ENCODE results near the gene ADAMTSL5.

Gene ADAMTSL5

DNA sequence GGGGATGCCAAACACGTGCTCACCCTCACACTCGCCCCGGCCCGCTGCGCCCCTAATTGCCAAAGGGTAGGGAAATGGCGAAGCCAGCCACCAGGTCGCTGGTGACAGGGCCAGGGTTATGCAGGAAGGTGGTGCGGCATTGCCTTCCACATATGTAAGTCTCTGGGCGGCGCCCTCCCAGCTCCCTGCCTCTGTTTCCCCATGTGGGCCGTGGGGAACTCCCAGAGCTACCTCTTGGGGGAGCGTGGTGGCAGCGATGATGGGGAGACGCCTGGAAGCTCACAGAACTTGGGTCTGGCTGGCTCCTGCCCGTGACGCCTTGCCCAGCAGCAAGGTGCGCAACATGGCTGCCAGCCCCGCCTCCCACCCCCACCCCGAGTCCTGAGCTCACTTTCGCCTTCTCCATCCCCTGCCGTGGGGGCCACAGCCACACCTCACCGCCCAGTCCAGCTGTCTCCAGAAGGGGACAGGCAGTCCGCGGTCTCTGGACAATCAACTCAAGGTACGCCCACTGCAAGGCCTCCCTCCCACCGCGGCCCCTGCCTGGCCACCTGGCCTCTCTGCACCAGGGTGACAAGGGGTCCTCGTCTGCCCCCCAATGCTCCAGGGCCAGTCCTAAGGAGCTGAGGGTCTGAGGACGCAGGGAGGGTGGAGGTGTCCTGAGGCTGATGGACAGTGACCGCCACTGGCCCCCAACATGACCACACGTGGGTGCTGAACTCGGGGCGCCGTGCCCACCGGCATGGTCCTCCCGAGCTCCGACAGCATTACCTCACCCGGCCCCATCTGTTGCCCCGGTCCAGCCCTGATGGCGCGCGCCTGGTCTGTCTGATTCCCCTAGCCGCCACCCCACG, 40.4 kb downstream of the ADAMTSL5 start:
- H3K27me3 Mint-ChIP-seq: peaks cover 8% of the 10 kb centered on the region
- no peak overlapping the region for H3K27ac Mint-ChIP-seq
- H3K4me3 Mint-ChIP-seq: no peak overlapping the region
- H3K36me3 Mint-ChIP-seq: peaks cover 21% of the 10 kb centered on the region
- peaks cover 44% of the 10 kb centered on the region for H3K4me1 Mint-ChIP-seq
- no peaks in the 10 kb centered on the region for H3K9me3 Mint-ChIP-seq
- ATAC-seq: no peak

DNA sequence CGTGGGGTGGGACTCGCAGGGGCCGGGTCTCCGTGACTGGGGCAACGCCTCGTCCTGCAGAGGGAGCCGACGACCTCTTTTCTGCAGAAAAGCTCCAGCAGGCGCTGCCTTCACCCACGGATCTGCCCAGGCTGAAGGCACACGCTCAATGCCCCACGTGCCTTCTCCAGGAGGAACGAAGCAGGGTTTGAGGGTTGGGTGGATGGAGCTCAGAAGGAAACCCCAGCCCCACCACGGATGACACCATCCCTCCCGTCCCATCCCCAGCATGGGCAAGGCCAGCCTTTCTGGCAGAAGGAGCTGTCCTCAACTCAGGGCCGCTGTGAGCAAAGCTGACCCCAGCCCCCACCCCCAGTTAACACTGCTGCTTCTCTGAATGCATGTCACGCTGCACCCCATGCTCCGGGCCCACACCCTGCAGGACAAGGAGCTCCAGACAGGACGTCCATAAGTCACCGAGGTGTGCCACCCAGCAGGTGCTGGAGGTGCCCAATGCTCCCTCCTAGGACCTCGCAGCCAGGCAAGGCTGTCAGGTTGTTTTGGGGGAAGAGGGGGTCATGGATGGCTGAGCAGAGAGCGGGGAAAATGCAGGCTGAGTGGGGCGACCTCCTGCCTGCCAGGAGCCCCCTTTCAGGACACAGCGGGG, 41.2 kb downstream of the ADAMTSL5 start:
- Mint-ChIP-seq H3K4me1 (peaks cover 38% of the 10 kb centered on the region), H3K9me3 (no peaks in the 10 kb centered on the region), H3K27me3 (peaks cover 8% of the 10 kb centered on the region), H3K36me3 (peaks cover 15% of the 10 kb centered on the region), H3K27ac (no peak overlapping the region), H3K4me3 (no peak overlapping the region)
- no peak for ATAC-seq

DNA sequence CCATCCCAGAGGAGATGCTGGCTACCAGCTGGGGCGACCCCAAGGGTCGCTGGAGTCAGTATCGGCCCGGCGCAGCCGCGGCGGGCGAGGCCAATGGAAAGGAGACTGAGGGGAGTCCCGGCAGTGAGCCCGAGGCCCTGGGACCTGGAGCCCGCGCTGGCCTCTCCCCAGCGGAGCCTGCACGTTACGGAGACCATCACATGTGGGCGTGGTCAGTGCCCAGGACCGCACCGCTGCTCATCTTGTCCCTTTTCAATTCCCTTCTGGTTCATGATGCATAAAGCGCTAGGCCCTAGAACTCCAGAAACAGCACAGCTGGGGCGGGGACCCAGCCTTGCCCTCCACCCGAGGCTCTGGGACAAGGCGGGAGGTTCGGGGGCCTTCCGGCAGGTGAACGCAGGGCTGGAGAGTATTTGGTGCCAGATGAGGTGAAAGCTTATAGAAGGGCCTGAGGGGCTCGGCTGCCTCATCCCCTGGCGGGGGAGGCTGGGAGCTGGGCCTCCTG, 41.8 kb downstream of the ADAMTSL5 start:
- Mint-ChIP-seq H3K27me3 (peaks cover 8% of the 10 kb centered on the region), H3K27ac (no peak overlapping the region), H3K4me1 (peaks cover 38% of the 10 kb centered on the region), H3K4me3 (peak overlapping the region; percentile 75), H3K9me3 (no peaks in the 10 kb centered on the region), H3K36me3 (peaks cover 10% of the 10 kb centered on the region)
- peak; percentile 34 for ATAC-seq

DNA sequence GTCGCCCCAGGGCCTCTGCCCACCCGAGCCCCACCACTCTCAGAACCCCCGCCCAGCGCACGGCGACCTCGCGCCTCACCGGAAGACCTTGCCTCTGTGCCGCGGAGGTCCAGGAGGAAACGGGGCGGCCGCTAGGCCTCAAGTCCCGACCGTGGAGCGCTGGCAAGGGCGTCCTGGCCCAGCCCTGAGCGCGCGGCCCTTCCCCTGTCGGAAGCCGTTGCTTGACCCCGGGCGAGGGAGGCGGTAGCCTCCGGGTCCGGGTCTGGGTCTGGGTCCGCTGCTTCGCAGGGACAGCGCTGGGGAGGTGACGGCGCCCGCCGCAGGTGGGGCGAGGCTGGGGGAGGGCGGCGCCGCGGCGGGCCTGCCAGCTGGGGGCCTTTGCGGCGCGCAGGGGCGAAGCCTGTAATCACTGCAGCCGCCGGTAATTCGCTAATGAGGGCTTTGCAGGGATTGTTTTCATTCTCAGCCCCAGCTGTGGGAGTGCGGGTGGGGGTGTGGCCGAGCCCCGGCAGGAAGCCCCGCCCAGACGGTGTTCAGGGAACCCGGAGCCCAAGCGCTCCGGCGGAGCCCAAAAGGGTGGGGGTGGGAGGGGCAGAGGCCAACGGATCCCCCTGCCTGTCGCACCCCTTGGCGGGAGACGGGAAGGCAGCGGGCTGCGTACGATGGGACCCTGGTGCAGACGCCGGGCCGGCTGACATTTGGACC, 42.4 kb downstream of the ADAMTSL5 start:
- Mint-ChIP-seq H3K9me3 (no peaks in the 10 kb centered on the region), H3K27ac (peak overlapping the region; percentile 54), H3K36me3 (peaks cover 5% of the 10 kb centered on the region), H3K4me1 (peaks cover 38% of the 10 kb centered on the region), H3K27me3 (peaks cover 8% of the 10 kb centered on the region), H3K4me3 (peak overlapping the region; percentile 75)
- ATAC-seq: peak; percentile 74

DNA sequence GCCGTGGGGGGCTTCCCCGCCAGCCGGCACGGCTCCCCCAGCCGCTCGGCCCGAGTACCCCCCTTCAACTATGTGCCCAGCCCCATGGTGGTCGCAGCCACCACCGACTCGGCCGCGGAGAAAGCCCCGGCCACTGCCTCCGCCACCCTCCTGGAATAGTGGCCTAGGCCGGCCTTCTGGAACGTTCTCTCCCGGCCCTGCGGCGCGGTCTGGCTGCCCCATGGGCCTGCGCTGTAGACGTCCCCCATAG, 42.8 kb downstream of the ADAMTSL5 start:
- H3K9me3 Mint-ChIP-seq: no peaks in the 10 kb centered on the region
- peaks cover 5% of the 10 kb centered on the region for H3K36me3 Mint-ChIP-seq
- peaks cover 8% of the 10 kb centered on the region for H3K27me3 Mint-ChIP-seq
- peaks cover 38% of the 10 kb centered on the region for H3K4me1 Mint-ChIP-seq
- H3K4me3 Mint-ChIP-seq: peak overlapping the region; percentile 75
- H3K27ac Mint-ChIP-seq: peak overlapping the region; percentile 54
- ATAC-seq: no peak

DNA sequence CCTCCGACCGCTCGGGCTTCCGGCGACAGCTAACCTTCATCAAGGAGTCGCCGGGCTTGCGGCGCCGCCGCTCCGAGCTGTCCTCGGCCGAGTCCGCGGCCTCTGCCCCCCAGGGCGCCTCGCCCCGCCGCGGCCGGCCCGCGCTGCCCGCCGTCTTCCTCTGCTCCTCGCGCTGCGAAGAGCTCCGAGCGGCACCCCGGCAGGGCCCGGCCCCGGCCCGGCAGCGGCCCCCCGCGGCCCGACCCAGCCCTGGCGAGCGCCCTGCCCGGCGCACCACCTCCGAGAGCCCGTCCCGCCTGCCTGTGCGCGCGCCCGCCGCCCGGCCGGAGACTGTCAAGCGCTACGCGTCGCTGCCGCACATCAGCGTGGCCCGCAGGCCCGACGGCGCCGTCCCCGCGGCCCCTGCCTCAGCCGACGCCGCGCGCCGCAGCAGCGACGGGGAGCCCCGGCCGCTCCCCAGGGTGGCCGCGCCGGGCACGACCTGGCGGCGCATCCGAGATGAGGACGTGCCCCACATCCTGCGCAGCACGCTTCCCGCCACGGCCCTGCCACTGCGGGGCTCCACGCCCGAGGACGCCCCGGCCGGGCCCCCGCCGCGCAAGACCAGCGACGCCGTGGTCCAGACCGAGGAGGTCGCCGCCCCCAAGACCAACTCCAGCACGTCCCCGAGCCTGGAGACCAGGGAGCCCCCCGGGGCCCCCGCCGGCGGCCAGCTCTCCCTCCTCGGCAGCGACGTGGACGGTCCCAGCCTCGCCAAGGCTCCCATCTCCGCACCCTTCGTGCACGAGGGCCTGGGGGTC, 43.4 kb downstream of the ADAMTSL5 start:
- Mint-ChIP-seq H3K4me3 (no peak overlapping the region), H3K4me1 (peaks cover 37% of the 10 kb centered on the region), H3K36me3 (peaks cover 5% of the 10 kb centered on the region), H3K9me3 (no peaks in the 10 kb centered on the region), H3K27me3 (peaks cover 8% of the 10 kb centered on the region), H3K27ac (peak overlapping the region; percentile 54)
- peak; percentile 10 for ATAC-seq

DNA sequence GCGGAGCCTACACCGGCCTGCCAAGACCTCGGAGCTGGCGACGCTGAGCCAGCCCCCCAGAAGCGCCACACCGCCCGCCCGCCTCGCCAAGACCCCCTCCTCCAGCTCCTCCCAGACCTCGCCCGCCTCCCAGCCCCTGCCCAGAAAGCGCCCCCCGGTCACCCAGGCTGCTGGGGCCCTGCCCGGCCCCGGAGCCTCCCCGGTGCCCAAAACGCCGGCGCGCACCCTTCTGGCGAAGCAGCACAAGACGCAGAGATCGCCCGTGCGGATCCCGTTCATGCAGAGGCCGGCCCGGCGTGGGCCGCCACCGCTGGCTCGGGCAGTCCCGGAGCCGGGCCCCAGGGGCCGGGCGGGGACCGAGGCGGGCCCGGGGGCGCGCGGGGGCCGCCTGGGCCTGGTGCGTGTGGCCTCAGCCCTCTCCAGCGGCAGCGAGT, 44.0 kb downstream of the ADAMTSL5 start:
- Mint-ChIP-seq H3K4me1 (peaks cover 31% of the 10 kb centered on the region), H3K36me3 (peaks cover 5% of the 10 kb centered on the region), H3K27ac (no peak overlapping the region), H3K9me3 (no peaks in the 10 kb centered on the region), H3K4me3 (no peak overlapping the region), H3K27me3 (peaks cover 8% of the 10 kb centered on the region)
- ATAC-seq: peak; percentile 29

DNA sequence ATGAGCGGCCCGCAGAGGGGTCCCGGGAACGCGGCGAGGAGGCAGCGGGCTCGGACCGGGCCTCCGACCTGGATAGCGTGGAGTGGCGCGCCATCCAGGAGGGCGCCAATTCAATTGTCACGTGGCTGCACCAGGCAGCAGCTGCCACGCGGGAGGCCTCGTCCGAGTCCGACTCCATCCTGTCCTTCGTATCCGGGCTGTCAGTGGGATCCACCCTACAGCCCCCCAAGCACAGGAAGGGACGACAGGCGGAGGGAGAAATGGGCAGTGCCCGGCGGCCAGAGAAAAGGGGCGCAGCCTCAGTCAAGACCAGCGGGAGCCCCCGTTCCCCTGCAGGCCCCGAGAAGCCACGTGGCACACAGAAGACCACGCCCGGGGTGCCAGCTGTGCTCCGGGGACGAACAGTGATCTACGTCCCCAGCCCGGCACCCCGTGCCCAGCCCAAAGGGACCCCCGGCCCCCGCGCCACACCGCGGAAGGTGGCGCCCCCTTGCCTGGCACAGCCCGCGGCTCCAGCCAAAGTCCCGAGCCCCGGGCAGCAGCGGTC, 44.5 kb downstream of the ADAMTSL5 start:
- Mint-ChIP-seq H3K4me1 (peaks cover 26% of the 10 kb centered on the region), H3K4me3 (peak overlapping the region; percentile 21), H3K27me3 (peaks cover 8% of the 10 kb centered on the region), H3K27ac (no peak overlapping the region), H3K36me3 (peaks cover 2% of the 10 kb centered on the region), H3K9me3 (no peaks in the 10 kb centered on the region)
- no peak for ATAC-seq

DNA sequence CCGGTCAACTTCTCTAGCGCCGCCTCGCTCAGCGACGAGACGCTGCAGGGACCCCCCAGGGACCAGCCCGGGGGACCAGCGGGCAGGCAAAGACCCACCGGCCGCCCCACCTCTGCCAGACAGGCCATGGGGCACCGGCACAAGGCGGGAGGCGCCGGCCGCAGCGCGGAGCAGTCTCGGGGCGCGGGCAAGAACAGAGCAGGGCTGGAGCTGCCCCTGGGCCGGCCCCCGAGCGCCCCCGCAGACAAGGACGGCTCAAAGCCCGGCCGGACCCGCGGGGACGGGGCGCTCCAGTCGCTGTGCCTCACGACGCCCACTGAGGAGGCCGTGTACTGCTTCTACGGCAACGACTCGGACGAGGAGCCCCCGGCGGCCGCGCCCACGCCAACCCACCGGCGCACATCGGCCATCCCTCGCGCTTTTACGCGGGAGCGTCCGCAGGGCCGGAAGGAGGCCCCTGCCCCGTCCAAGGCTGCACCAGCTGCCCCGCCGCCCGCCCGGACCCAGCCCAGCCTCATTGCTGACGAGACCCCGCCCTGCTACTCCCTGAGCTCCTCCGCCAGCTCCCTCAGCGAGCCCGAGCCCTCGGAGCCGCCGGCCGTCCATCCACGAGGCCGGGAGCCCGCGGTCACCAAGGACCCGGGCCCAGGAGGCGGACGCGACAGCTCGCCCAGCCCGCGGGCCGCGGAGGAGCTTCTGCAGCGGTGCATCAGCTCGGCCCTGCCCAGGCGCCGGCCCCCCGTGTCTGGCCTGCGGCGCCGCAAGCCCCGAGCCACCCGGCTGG, 45.1 kb downstream of the ADAMTSL5 start:
- H3K36me3 Mint-ChIP-seq: no peaks in the 10 kb centered on the region
- peaks cover 8% of the 10 kb centered on the region for H3K27me3 Mint-ChIP-seq

DNA sequence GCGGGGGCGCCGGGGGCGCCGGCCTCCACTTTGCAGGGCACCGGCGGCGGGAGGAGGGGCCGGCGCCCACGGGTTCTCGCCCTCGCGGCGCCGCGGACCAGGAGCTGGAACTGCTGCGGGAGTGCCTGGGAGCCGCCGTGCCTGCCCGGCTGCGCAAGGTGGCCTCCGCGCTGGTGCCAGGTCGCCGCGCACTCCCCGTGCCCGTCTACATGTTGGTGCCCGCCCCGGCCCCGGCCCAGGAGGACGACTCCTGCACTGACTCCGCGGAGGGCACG, 45.7 kb downstream of the ADAMTSL5 start:
- H3K27ac Mint-ChIP-seq: no peak overlapping the region
- no peak overlapping the region for H3K4me3 Mint-ChIP-seq
- peaks cover 20% of the 10 kb centered on the region for H3K4me1 Mint-ChIP-seq
- no peaks in the 10 kb centered on the region for H3K36me3 Mint-ChIP-seq
- H3K9me3 Mint-ChIP-seq: no peaks in the 10 kb centered on the region
- ATAC-seq: no peak
- H3K27me3 Mint-ChIP-seq: peaks cover 8% of the 10 kb centered on the region

More for the DNA sequence above, 45.1 kb downstream of the ADAMTSL5 start:
- Mint-ChIP-seq H3K9me3 (no peaks in the 10 kb centered on the region), H3K4me1 (peaks cover 22% of the 10 kb centered on the region), H3K4me3 (peak overlapping the region; percentile 21), H3K27ac (no peak overlapping the region)
- ATAC-seq: no peak

DNA sequence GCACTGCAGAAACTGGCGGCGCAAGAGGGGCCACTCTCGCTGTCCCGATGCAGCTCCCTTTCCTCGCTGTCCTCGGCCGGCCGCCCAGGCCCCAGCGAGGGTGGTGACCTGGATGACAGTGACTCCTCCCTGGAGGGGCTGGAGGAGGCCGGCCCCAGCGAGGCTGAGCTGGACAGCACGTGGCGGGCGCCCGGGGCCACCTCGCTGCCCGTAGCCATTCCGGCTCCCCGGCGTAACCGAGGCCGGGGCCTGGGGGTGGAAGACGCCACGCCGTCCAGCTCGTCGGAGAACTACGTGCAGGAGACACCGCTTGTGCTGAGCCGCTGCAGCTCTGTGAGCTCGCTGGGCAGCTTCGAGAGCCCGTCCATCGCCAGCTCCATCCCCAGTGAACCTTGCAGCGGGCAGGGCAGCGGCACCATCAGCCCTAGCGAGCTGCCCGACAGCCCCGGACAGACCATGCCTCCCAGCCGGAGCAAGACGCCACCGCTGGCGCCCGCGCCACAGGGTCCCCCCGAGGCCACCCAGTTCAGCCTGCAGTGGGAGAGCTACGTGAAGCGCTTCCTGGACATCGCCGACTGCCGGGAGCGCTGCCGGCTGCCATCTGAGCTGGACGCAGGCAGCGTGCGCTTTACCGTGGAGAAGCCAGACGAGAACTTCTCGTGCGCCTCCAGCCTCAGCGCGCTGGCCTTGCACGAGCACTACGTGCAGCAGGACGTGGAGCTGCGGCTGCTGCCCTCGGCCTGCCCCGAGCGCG, 46.2 kb downstream of the ADAMTSL5 start:
- peaks cover 15% of the 10 kb centered on the region for H3K4me1 Mint-ChIP-seq

DNA sequence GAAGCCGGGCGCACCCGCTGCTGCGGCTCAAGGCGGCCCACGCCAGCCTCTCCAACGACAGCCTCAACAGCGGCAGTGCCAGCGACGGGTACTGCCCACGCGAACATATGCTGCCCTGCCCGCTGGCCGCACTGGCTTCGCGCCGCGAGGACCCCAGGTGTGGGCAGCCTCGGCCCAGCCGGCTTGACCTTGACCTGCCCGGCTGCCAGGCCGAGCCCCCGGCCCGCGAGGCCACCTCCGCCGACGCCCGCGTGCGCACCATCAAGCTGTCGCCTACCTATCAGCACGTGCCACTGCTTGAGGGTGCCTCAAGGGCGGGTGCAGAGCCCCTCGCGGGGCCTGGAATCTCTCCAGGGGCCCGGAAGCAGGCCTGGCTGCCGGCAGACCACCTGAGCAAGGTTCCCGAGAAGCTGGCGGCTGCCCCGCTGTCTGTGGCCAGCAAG, 46.8 kb downstream of the ADAMTSL5 start:
- H3K4me1 Mint-ChIP-seq: peaks cover 9% of the 10 kb centered on the region
- no peak overlapping the region for H3K27ac Mint-ChIP-seq
- H3K36me3 Mint-ChIP-seq: no peaks in the 10 kb centered on the region
- H3K4me3 Mint-ChIP-seq: no peak overlapping the region
- peaks cover 8% of the 10 kb centered on the region for H3K27me3 Mint-ChIP-seq
- ATAC-seq: no peak
- no peaks in the 10 kb centered on the region for H3K9me3 Mint-ChIP-seq

More for the DNA sequence above, 46.2 kb downstream of the ADAMTSL5 start:
- Mint-ChIP-seq H3K36me3 (no peaks in the 10 kb centered on the region), H3K27ac (no peak overlapping the region), H3K9me3 (no peaks in the 10 kb centered on the region), H3K27me3 (peaks cover 8% of the 10 kb centered on the region), H3K4me3 (no peak overlapping the region)
- ATAC-seq: no peak

DNA sequence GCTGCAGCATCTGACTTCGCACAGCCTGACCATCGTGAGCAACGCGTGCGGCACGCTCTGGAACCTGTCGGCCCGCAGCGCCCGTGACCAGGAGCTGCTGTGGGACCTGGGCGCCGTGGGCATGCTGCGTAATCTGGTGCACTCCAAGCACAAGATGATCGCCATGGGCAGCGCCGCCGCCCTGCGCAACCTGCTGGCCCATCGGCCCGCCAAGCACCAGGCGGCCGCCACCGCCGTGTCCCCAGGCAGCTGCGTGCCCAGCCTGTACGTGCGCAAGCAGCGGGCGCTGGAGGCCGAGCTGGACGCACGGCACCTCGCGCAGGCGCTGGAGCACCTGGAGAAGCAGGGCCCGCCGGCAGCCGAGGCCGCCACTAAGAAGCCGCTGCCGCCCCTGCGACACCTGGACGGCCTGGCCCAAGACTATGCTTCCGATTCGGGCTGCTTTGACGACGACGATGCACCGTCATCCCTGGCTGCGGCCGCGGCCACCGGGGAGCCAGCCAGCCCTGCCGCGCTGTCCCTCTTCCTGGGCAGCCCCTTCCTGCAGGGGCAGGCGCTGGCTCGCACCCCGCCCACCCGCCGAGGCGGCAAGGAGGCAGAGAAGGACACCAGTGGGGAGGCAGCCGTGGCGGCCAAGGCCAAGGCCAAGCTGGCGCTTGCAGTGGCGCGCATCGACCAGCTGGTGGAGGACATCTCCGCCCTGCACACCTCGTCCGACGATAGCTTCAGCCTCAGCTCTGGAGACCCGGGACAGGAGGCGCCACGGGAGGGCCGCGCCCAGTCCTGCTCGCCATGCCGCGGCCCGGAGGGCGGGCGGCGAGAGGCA, 47.4 kb downstream of the ADAMTSL5 start:
- no peak for ATAC-seq
- no peaks in the 10 kb centered on the region for H3K9me3 Mint-ChIP-seq
- H3K27me3 Mint-ChIP-seq: peaks cover 8% of the 10 kb centered on the region
- no peaks in the 10 kb centered on the region for H3K36me3 Mint-ChIP-seq
- no peak overlapping the region for H3K4me3 Mint-ChIP-seq
- H3K4me1 Mint-ChIP-seq: peaks cover 7% of the 10 kb centered on the region
- no peak overlapping the region for H3K27ac Mint-ChIP-seq

Data from stimulated activated memory B cell treated with anti-CD40 and anti-IgM and Interleukin-4, amounts not matched to agents 10 μg/mL and 1 μg/mL and 100 μg/mL, for 72 hours (primary cell).